ENCODE data around the gene ZDHHC7.

GRCh38 chr16:84959045-84959576 lies 52.2 kb downstream of the ZDHHC7 start:
- TF ChIP-seq CTCF (IDR thresholded peaks at IDR 0.05) (no peak), POLR2A (IDR thresholded peaks at IDR 0.05) (no peak)

All from thyroid gland (tissue), 4 donors.